Stomach (tissue), 4 donors: ENCODE results near the gene TESK1.

ENCODE experiments used
- CTCF ChIP-seq, 7 experiments: fragments of 450-650 bp in 4 of 7; fragments of 200-600 bp in 3 of 7; sonication (generic) in 3 of 7; IDR thresholded peaks; one replicate each; pipeline ENCODE4 v1.5.1; 2016 to 2019; ENCODE audit warnings: antibody characterized with exemption in 7 of 7, control low read depth in 2 of 7, mild to moderate bottlenecking in 1 of 7
- EP300 ChIP-seq: sonication (generic); formaldehyde crosslinking; IDR thresholded peaks from one replicate; pipeline ENCODE4 v1.6.1; 2017; ENCODE audit warnings: antibody characterized with exemption

GRCh38 chr9:35628389-35628991, 23.4 kb downstream of the TESK1 start:
- TF ChIP-seq CTCF (IDR thresholded peaks at IDR 0.05) = no peak
- no peak for TF ChIP-seq EP300
